Activated CD4-positive, alpha-beta T cell treated with anti-CD3 and anti-CD28 coated beads, Interleukin-2, amount 50 U/mL, for 16 hours (primary cell): ENCODE measurements around the gene CDC42.

Source experiments
- DNase-seq: peaks from one replicate; pipeline ENCODE4 v3.0.0-alpha.2; 2020

CDC42 gene

GRCh38 chr1:22076346-22076745 is 23.8 kb downstream of the CDC42 start:
- DNase-seq, result no peak

DNA sequence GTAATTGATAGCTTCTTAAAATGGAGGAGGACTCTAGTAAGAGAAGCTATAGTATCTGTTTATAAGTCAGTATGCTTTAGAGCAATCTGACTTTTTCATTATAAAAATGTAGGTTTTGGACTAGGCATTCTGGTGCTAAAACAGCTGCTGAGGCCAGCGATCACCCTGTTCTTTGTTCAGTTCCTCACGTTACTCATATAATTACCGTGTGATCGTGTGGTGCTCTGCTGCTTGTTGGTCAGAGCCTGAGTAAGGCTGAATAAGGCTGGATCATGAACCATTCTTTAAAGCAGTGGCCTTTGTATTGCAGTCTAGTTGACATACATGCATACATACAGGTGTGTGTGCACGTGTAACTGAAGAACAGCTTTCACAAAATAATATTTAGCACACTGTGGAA is 25.2 kb downstream of the CDC42 start:
- DNase-seq, result no peak

DNA sequence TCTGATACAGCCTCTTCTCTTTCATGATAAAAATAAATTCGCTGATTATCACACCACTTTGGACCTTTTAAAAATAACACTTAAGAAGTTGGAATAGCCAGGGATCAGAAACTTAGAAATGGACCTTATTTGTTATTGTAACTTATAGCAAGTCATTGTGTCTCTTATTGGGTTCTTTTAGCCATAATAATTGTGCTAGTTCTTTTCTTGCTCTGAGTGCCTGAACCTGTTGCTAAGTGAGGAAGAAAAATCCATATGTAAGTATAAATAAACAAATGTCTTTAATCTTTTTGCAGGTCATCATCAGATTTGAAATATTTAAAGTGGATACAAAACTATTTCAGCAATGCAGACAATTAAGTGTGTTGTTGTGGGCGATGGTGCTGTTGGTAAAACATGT is 25.6 kb downstream of the CDC42 start:
- DNase-seq, result no peak

- DNase-seq, result no peak
Observed at GRCh38 chr1:22080191-22080590, 27.7 kb downstream of the CDC42 start.

- no peak for DNase-seq
Observed at GRCh38 chr1:22088331-22088730, 35.8 kb downstream of the CDC42 start.

- peak; percentile 47 for DNase-seq
Observed at GRCh38 chr1:22089134-22089571, 36.6 kb downstream of the CDC42 start.

- DNase-seq, result peak; percentile 34
Observed at GRCh38 chr1:22089787-22090186, 37.3 kb downstream of the CDC42 start.

GRCh38 chr1:22090867-22091266 is 38.4 kb downstream of the CDC42 start:
- no peak for DNase-seq

DNA sequence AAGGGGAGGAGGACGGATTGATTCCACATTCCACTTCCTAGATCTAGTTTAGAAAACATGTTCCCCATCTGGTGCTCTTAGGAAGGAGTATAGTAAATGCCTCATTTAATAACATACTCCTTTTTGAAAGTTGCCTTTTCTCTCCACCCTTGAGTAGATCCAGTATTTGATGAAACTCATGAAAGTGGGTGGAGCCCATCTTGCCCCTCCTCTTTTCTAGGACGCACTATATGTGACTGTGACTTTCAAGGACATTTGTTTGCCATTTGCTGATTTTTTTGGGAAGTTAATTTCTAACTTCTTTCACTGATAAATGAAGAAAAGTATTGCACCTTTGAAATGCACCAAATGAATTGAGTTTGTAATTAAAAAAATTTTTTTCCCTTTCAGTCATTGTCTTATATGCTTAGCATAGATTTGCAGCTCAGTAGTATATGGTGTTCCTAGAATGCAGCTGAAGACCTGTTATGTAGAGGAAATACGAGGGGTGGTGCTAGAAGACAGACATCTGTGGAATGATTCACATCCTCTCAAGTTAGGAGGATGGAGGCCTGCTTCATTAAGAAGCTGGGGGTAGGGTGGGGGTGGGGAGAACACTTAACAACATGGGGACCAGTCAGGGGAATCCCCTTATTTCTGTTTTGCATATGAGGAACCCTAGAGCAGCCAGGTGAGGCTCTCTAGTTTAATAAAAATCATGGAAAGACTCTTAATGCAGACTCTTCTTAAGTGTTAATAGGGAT is 39.7 kb downstream of the CDC42 start:
- peak; percentile 85 for DNase-seq

DNA sequence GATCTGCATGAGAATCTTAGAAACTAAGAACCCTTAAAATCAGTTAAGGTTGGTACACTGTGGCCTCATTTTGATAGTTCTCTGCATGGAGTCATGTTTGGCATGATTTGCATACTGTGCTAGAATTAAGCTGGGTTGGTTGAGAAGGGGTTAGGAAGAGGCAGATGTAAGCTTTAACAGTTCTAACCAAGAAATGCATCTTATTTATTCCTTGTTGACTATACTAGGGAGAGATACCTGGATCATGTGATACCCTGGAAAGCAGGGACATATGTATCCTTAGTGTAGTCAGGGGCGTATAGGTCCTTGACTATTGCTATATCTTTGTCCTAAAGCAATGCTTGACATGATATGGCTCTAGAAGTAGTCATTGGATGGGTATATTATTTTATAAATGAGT is 41.0 kb downstream of the CDC42 start:
- DNase-seq, result no peak

DNA sequence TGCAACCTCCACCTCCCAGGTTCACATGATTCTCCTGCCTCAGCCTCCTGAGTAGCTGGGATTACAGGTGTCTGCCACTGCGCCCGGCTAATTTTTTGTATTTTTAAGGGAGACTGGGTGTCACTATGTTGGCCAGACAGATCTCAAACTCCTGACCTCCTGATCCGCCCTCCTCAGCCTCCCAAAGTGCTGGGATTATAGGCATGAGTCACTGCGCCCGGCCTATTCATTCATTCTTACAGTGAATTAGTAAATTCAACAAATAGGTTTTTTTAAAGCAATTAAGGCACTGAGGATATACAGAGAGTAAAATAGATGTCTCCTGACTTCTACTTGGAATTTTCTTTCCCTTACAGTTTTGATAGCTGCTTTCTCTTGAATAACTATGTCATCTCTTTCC is 43.5 kb downstream of the CDC42 start:
- no peak for DNase-seq

DNA sequence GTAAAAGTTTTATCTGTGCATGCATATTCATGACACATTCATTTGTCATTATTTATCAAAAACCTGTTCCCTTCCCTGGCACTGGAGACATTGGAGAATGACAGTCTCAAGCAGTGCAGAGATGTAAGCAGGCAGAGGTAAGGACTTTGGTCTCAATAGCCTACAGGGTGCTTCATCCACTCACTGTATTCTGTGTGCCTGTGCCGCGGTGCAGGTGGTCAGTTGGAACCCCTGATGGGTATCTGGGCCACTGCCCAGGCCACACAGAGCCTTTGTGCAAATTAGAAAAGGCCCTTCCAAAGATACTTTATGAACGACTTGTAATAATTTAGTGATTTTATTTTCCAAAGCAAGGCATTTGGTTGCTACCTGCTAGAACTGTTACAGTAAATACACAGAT is 44.0 kb downstream of the CDC42 start:
- no peak for DNase-seq

DNA sequence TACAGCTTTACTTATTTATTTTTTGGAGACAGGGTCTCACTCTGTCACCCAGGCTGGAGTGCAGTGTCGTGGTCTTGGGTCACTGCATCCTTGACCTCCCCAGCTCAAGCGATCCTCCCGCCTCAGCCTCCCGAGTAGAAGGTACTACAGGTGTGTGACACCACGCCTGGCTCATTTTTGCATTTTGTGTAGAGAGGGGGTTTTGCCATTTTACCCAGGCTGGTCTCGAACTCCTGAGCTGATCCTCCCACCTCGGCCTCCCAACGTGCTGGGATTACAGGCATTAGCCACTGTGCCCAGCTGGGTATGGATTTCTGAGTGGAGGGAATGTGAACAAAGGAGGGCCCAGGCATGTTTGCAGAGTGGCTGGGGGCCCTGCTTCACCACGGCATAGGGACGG is 46.2 kb downstream of the CDC42 start:
- no peak for DNase-seq

GRCh38 chr1:22100168-22100567 is 47.7 kb downstream of the CDC42 start:
- DNase-seq, result no peak

- no peak for DNase-seq
Observed at GRCh38 chr1:22101199-22101598, 48.7 kb downstream of the CDC42 start.

DNA sequence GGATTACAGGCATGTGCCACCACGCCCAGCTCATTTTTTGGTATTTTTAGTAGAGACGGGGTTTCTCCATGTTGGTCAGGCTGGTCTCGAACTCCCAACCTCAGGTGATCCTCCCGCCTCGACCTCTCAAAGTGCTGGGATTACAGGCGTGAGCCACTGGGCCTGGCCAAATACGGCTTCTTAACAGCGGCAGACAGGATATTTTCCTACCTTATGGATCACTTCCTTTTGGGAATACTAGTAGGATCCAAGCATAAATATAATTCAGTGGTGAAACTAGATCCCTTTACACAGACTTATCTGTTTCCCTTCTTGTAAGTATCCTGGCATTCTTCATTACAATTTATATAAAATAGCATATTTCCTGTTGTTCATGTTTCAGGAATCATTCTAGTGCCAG is 49.5 kb downstream of the CDC42 start:
- DNase-seq, result no peak

GRCh38 chr1:22102746-22103145 is 50.2 kb downstream of the CDC42 start:
- no peak for DNase-seq

DNA sequence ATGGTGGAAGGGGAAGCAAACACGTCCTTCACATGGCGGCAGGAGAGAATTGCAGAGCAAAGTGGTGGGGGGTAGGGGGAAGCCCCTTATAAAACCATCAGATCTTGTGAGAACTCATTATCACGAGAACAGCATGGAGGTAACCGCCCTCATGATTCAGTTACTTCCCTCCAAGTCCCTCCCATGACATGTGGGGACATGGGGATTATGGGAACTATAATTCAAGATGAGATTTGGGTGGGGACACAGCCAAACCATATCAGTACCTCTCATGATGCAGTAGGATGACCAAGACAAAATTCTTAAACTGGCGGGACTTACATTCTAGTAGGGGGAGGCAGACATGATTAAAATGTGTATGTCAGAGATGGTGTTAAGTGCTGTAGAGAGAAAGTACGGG is 51.6 kb downstream of the CDC42 start:
- no peak for DNase-seq

GRCh38 chr1:22104865-22105437 is 52.4 kb downstream of the CDC42 start:
- DNase-seq, result peak; percentile 69

DNA sequence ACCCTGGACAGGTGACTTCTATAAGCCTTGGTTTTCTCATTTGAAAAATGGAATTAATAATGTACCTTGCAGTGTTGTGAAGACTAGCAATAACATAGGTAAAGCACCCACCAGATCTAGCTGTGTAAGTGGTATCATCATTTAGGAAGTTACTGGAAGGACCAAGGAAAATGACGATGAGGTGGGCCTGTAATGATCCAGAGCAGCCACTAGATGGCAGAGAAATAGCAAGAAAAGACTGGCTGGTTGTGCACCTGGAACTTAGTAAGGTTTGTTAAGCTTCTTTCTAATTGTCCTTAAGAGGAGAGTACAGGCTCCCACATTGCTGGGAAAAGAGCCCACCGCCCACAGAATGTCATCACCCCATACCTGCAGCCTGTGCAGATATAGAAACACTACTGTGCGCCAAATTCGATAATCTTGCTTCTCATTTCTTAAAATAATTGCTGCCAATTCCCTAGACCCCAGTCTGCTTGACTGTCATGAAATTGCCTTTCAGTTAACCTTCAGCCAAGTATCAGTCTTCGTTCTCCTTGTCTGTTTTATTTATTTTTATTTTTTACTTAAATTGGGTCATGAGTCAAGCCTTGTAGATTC is 53.2 kb downstream of the CDC42 start:
- DNase-seq, result peak; percentile 56

DNA sequence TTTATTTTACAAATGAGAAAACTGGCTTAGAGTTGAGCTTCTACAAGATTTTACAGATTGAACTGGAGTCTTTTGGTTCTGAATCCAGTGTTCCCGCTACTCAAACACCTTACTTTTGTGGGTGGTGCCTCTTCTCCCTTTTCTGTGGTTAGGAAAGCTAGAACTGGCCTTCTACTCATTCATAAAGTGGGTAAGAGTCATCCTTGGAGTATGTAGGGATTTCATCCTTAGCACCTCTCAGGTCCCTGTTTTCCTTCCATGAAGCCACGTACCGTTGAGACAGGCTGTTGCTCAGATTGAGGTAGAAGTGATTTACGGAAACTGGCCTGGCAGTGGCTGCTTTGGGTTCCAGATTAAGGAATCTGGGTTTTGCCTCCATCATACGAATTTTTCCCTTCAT is 54.6 kb downstream of the CDC42 start:
- DNase-seq, result no peak

GRCh38 chr1:22108339-22109105 is 56.0 kb downstream of the CDC42 start:
- DNase-seq, result no peak

DNA sequence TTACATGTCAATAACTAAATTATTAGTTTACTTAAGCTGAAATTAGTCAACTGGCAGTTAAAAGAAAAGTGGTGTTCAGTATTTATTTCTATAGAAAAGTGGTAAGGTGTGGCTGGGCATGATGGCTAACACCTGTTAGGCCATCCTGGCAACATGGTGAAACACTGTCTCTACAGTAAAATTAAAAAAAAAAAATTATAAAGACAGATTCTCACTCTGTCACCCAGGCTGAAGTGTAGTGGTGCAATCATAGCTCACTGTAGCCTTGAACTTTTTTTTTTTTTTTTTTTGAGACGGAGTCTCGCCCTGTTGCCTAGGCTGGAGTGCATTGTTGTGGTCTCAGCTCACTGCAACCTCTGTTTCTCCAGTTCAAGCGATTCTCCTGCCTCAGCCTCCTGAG is 57.5 kb downstream of the CDC42 start:
- no peak for DNase-seq

- no peak for DNase-seq
Observed at GRCh38 chr1:22111115-22111514, 58.6 kb downstream of the CDC42 start.
